ENCODE results near the gene IL4I1. TPM values are rescaled to one million over a fixed set of nuclear protein-coding genes. Genes with fewer than 3 reads are reported as not detected.
A peak's percentile ranks its signal among the peaks of the same experiment; 100 is the strongest.

The IL4I1 gene
- polyA plus RNA-seq, 3 donors: 5.6 to 7.6 (median 7.0) TPM

DNA sequence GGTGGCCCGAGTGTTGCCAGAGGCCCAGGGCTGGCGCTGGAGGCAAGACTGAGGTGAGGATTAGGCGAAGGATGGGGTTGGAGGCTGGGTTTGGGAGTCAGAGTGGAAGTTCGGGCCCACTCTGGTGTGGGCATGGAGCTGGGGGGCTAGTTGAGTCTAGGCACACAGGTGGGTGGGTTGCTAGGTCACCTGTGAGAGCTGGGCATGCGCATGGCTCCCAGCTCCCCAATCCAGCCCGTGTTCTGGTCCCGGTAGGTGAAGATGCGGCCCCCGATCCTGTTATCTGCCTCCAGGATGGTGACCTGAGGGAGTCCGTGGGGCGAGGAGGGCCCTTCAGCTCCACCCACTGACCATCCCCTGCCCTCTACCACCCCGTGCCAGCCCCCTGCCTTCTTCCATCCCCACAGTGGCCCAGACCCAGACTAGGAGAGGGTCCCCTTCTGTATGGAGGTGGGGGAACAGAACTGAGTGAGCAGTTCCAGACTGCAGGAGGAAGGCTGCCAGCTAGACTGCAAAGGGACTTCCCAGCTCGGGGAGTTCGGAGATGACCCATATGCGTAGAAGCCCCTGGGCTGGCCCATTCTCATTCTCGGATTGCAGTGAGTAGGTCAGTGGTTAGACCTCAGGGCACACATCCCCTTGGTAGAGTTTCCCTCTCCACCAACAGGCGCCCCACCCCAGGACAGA, 1.7 kb downstream of the IL4I1 start:
- Histone ChIP-seq H3K79me2 (ENCODE audit: insufficient read depth, low read length) (no peaks in the 10 kb centered on the region), H3K27me3 (ENCODE audit: control insufficient read depth in 2 of 2, insufficient read depth in 2 of 2, low read length in 2 of 2) (peaks cover 0 to 9% of the 10 kb centered on the region in 2 donors), H3K9ac (ENCODE audit: insufficient read depth, low read length, poor library complexity, severe bottlenecking) (no peak overlapping the region), H3K4me1 (ENCODE audit: control insufficient read depth in 1 of 2, insufficient read depth in 2 of 2, low read length in 2 of 2) (peaks cover 49 to 50% of the 10 kb centered on the region in 2 donors), H3K36me3 (replicated peaks in 1 of 2; ENCODE audit: control insufficient read depth in 1 of 2, insufficient read depth in 2 of 2, low read length in 2 of 2) (no peaks in the 10 kb centered on the region), H3K4me3 (replicated peaks in 1 of 3; ENCODE audit: low read depth in 2 of 3, low read length in 3 of 3) (peak overlapping the region in 1 of 3 experiments; percentile 6), H3K27ac (ENCODE audit: low read depth in 1 of 2, low read length in 2 of 2) (no peak overlapping the region), H3K9me3 (replicated peaks in 1 of 2; ENCODE audit: control insufficient read depth in 1 of 2, insufficient read depth in 1 of 2, low read length in 2 of 2) (no peaks in the 10 kb centered on the region), H2AFZ (ENCODE audit: insufficient read depth, low read depth, low read length, poor library complexity, severe bottlenecking) (no peak overlapping the region), H3K4me2 (replicated peaks; ENCODE audit: extremely low read depth, low read length, poor library complexity, severe bottlenecking) (peak overlapping the region; percentile 83), H4K20me1 (ENCODE audit: insufficient read depth, low read length) (no peaks in the 10 kb centered on the region)
- Mint-ChIP-seq H3K36me3 (peaks cover 3 to 15% of the 10 kb centered on the region in 2 donors), H3K4me3 (peak overlapping the region in 1 of 2 donors; percentile 30), H3K27ac (peak overlapping the region in 5 of 7 donors; percentile 6 to 100 (median 80)), H3K9me3 (peaks cover 0 to 7% (median 0%) of the 10 kb centered on the region in 7 donors), H3K4me1 (peaks cover 52% of the 10 kb centered on the region), H3K27me3 (ENCODE audit: low read depth in 3 of 3) (peaks cover 22 to 36% (median 26%) of the 10 kb centered on the region in 3 donors)
- TF ChIP-seq, protein P1, sequence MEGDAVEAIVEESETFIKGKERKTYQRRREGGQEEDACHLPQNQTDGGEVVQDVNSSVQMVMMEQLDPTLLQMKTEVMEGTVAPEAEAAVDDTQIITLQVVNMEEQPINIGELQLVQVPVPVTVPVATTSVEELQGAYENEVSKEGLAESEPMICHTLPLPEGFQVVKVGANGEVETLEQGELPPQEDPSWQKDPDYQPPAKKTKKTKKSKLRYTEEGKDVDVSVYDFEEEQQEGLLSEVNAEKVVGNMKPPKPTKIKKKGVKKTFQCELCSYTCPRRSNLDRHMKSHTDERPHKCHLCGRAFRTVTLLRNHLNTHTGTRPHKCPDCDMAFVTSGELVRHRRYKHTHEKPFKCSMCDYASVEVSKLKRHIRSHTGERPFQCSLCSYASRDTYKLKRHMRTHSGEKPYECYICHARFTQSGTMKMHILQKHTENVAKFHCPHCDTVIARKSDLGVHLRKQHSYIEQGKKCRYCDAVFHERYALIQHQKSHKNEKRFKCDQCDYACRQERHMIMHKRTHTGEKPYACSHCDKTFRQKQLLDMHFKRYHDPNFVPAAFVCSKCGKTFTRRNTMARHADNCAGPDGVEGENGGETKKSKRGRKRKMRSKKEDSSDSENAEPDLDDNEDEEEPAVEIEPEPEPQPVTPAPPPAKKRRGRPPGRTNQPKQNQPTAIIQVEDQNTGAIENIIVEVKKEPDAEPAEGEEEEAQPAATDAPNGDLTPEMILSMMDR (IDR thresholded peaks at IDR 0.05): no peak
- 87% methylated on average over 13 of the region's 17 CpGs for WGBS (ENCODE audit: insufficient coverage)
- DNase-seq: peak in 2 of 3 donors; percentile 49 to 86
- intact Hi-C loops (cut with micrococcal nuclease): no loop called here

DNA sequence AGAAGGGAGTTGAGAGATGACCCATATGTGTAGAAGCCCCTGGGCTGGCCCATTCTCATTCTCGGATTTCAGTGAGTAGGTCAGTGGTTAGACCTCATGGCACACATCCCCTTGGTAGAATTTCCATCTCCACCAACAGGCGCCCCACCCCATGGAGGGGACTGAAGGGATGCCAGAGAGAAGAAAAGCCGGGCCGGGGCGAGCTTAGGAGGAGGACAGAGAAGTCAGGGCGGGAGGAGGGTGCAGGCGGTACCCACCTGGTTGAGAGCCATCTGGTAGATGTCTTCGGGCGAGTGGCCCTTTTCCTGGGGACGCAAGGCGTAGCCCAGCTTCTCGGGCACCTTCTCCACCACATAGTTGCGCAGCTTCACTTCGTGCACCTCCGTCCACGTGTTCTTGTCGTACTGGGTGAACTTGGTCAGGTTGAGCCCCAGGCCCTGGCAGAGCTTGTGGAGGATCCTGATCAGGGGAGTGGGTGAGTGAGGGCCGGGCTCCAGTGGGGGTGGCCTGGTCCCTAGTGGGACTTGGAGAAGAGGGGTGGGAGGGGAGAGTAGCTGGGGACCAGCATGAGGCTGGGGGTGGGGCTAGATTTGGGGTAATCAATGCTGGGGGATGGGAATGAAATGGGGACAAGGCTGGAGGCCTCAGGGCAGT, 2.5 kb downstream of the IL4I1 start:
- H3K27me3 Mint-ChIP-seq (ENCODE audit: low read depth in 3 of 3): peaks cover 22 to 45% (median 30%) of the 10 kb centered on the region in 3 donors
- H3K4me3 Mint-ChIP-seq: no peak overlapping the region
- DNase-seq: no peak
- H3K9ac ChIP-seq (ENCODE audit: insufficient read depth, low read length, poor library complexity, severe bottlenecking): no peak overlapping the region
- H3K4me1 ChIP-seq (ENCODE audit: control insufficient read depth in 1 of 2, insufficient read depth in 2 of 2, low read length in 2 of 2): peaks cover 54 to 55% of the 10 kb centered on the region in 2 donors
- intact Hi-C loops (cut with micrococcal nuclease): no loop called here
- H3K27ac ChIP-seq (ENCODE audit: low read depth in 1 of 2, low read length in 2 of 2): no peak overlapping the region
- no peaks in the 10 kb centered on the region for H3K79me2 ChIP-seq (ENCODE audit: insufficient read depth, low read length)
- H3K9me3 Mint-ChIP-seq: peaks cover 0 to 7% (median 0%) of the 10 kb centered on the region in 7 donors
- no peak overlapping the region for H2AFZ ChIP-seq (ENCODE audit: insufficient read depth, low read depth, low read length, poor library complexity, severe bottlenecking)
- WGBS (ENCODE audit: insufficient coverage): 100% methylated on average over 8 of the region's 18 CpGs
- H4K20me1 ChIP-seq (ENCODE audit: insufficient read depth, low read length): peaks cover 8% of the 10 kb centered on the region
- H3K4me2 ChIP-seq (replicated peaks; ENCODE audit: extremely low read depth, low read length, poor library complexity, severe bottlenecking): no peak overlapping the region
- no peaks in the 10 kb centered on the region for H3K9me3 ChIP-seq (replicated peaks in 1 of 2; ENCODE audit: control insufficient read depth in 1 of 2, insufficient read depth in 1 of 2, low read length in 2 of 2)
- peak overlapping the region in 2 of 7 donors; percentile 43 to 68 for H3K27ac Mint-ChIP-seq
- TF ChIP-seq, protein P1 (IDR thresholded peaks at IDR 0.05): no peak
- peaks cover 56% of the 10 kb centered on the region for H3K4me1 Mint-ChIP-seq
- no peaks in the 10 kb centered on the region for H3K36me3 ChIP-seq (replicated peaks in 1 of 2; ENCODE audit: control insufficient read depth in 1 of 2, insufficient read depth in 2 of 2, low read length in 2 of 2)
- H3K36me3 Mint-ChIP-seq: peaks cover 5 to 19% of the 10 kb centered on the region in 2 donors
- H3K4me3 ChIP-seq (replicated peaks in 1 of 3; ENCODE audit: low read depth in 2 of 3, low read length in 3 of 3): no peak overlapping the region
- H3K27me3 ChIP-seq (ENCODE audit: control insufficient read depth in 2 of 2, insufficient read depth in 2 of 2, low read length in 2 of 2): peaks cover 0 to 9% of the 10 kb centered on the region in 2 donors
